Sigmoid colon (tissue), 4 donors: ENCODE measurements around the gene ADAM30.

Source experiments
- CTCF ChIP-seq, 4 experiments: fragments of 450-650 bp in 3 of 4; fragments of 200-600 bp in 1 of 4; IDR thresholded peaks; one replicate each; pipeline ENCODE4 v1.5.1; 2016 to 2019; ENCODE audit warnings: antibody characterized with exemption in 4 of 4, mild to moderate bottlenecking in 3 of 4, moderate library complexity in 2 of 4
- POLR2A ChIP-seq, 2 donors: fragments of 450-650 bp; IDR thresholded peaks; one replicate each; pipeline ENCODE4 v1.6.1; 2016; ENCODE audit warnings: antibody characterized with exemption in 2 of 2, mild to moderate bottlenecking in 2 of 2, moderate library complexity in 2 of 2
- POLR2AphosphoS5 ChIP-seq, 4 donors: sonication (generic); formaldehyde crosslinking; IDR thresholded peaks; one replicate each; pipeline ENCODE4 v1.6.1; 2017; ENCODE audit warnings: antibody characterized with exemption in 4 of 4

GRCh38 chr1:119866451-119866850, 29.9 kb downstream of the ADAM30 start:
- TF ChIP-seq CTCF (IDR thresholded peaks at IDR 0.05) (no peak), POLR2AphosphoS5 (IDR thresholded peaks at IDR 0.05) (no peak), POLR2A (IDR thresholded peaks at IDR 0.05) (no peak)
